NCI-H69 (cell line): ENCODE data around the gene FRMPD1.

Experiments used
- DNase-seq: peaks from one replicate; lab custom pipeline; 2025; lab: John Stamatoyannopoulos, UW

Gene FRMPD1

GRCh38 chr9:37635808-37636207, 14.9 kb upstream of the FRMPD1 start:
- DNase-seq, result no peak

DNA sequence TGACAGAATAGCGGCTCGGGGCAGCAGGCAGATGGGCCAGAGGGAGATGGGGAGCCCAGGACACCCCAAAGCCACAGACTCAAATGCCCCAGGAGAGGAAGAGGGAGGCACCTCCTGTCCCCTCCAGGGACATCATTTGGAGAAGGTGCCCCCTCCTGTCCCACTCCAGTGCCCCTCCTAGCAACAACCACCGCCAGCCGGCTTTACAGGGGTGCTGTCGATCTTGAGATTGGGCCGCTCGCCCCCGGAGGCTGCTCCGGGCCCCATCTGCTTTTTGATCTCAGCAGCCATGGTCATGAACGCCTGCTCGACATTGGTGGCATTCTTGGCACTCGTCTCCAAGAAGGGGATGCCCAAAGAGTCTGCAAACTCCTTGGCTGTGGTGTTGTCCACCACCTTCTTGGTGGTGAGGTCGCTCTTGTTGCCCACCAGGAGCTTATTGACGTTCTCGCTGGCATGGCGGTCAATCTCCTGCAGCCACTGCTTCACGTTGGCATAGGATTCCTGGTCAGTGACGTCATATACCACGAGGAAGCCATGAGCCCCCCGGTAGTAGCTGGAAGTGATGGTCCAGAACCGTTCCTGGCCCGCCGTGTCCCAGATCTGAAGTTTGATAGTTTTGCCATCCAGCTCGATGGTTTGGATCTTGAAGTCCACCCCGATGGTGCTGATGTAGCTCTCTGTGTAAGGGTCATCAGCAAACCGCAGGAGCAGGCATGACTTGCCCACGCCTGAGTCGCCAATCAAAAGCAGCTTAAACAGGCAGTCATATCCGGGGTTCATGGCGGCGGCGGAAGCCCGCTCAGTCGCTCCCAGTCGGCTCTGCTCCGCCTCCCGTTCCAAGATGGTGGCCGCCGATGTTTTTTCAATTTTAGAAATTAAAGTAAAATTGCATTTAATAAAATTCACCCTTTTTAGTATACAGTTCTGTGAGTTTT, 14.0 kb upstream of the FRMPD1 start:
- no peak for DNase-seq

GRCh38 chr9:37639109-37639762, 11.5 kb upstream of the FRMPD1 start:
- DNase-seq, result peak; percentile 54

DNA sequence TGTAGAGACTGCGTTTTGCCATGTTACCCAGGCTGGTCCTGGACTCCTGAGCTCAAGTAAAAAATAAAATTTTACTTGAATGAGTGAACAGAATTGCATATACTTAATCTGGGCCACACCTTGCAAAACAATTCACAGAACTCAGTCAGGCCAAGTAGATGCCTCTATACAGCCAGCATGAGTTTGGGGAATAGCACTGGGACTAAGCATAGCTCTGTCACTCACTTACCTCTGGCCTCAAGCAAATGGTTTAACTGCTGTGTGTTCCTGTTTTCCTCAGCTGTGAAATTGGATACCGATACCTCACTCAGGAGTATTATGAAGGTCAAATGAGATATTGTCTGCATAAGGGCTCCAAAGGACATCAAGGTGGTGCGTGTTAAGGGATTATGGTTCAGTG, 10.9 kb upstream of the FRMPD1 start:
- peak; percentile 78 for DNase-seq

DNA sequence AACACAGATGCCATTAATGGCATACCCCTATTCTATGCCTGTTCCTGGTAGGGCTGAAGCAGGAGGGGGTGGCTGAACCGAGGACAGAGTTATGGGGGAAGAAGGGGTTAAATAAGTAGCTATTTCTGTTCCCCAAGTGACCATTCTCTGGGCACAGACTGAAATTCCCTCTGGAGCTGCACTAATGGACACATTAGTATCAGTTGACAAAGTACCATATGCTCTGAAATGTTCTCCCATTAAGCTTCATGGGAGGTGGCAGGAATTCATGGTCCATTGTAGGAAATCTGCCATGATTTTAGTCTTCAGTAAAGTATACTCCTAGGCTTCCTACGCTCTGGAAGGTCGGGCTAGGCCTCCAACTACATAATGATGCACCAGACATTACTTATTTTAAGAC, 10.5 kb upstream of the FRMPD1 start:
- peak; percentile 92 for DNase-seq

DNA sequence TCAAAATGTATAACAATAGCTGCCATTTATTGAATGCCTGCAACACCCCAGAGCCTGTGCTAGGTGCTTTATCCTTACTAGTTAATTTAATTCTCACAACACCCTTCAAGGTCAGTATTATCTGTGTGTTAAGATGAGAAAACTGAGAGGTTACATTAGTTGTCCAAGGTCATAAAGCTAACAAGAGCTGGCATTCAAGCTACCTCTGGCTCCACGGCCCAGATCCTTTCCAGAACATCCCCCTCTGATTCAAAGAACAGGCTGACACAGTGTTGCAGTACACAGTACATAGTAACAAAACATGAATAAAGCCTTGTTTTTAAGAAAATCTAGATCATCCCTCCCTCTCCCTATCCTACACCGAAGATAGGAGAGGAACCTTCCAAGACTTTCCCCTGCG, 9.4 kb upstream of the FRMPD1 start:
- DNase-seq, result no peak

DNA sequence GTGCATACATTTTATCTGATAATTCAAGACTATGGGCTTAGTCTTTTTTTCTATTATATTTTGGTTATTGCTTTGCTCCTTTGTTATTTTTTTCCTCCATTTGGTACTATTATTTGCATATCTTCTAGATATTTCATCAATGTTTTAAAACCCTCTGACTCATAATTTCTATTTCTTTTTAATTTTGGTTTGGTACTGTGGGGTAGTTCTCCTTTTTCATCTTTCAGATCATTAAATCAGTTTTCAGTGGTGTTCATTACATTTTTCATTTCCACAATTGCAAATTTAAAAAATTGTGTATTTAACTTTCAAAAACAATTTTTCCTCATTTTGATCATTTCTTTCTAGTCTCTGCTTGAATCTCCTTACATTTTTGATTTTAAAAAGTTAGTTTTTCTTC, 7.5 kb upstream of the FRMPD1 start:
- no peak for DNase-seq

DNA sequence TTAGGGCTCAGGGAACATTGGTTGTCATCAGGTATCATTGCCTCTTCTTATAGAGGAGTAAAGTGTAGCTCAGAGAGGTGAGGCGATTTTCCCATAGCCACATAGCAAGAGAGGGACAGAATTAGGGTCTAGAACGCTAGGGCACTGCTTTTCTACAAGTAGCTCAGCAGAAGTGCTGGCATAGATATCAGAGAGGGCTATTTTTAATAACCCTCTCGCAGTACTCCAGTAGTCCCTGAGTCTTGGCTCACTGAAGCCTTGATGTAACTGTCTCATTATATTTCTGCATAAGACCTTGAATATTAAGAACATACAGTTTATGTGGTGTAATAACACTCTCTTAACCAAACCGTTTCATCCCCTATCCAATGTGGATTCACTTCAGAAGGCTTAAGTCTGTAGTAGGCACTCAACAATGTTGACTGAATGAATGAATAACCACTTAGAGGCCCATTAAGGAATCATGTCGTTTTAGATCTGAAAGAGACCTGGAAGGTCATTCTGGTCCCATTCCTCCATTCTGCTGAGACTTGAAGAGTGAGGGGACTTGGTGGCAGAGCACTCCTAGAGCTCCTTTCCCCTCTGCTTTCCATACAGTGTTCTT, 4.7 kb upstream of the FRMPD1 start:
- no peak for DNase-seq

- no peak for DNase-seq
Measured at GRCh38 chr9:37650299-37650872, 368 bp upstream of the FRMPD1 start.

GRCh38 chr9:37652261-37652660, 1.5 kb downstream of the FRMPD1 start:
- no peak for DNase-seq

DNA sequence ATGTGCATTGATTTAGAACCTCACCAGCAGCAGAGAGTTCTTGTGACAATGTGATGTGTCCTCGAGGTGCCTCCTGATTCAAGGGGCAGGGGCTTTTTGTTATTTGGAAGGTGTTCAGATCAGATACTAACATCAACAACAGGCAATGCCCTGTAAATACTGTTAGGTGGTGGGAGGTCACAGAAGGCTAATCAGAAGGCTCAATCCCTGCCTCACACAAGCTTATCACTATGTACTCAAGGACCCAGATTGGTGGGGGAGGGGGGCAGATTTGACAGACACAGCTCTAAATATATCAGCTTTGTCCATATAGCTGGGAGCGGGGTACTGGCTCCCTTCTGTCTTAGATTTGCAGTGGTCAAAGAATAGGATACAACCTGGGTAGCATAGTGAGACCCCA, 2.6 kb downstream of the FRMPD1 start:
- no peak for DNase-seq

DNA sequence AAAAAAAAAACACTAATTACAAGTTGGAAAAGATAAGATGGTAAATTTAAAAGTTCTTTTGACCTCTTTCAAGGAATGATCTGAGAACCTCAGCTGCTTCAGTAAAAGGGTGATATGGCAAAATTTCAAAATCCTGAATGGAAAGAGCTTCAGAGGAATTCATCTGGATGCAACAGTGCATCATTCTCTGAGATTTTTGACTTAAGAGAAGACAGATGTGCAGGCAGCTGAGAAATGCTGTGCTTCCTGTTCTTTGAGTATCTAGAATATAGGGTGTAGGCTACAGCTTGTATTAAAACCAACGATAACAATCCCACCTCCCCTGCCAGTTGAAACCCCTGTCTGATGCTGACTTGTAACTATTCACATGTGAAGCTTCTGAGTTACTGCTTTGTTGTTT, 6.2 kb downstream of the FRMPD1 start:
- no peak for DNase-seq

DNA sequence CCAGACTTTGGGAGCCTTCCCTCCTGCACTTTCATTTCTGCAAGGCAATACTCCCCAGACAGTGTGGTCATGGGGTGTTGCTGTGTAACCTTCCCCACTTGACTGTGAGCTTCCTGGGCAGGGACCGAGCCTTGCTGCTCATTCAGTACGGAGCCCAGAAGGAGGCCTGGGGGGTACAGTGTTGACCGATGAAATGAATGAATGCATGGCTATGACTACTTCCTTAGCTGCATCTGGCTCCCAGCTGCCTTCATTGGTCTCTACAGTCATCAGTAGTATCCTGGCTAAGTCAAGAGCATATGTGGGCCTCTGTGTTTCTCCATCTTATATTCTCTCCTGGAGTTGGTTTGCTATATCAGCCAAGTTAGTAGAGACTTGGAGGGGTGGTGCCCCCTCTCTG, 9.9 kb downstream of the FRMPD1 start:
- no peak for DNase-seq

DNA sequence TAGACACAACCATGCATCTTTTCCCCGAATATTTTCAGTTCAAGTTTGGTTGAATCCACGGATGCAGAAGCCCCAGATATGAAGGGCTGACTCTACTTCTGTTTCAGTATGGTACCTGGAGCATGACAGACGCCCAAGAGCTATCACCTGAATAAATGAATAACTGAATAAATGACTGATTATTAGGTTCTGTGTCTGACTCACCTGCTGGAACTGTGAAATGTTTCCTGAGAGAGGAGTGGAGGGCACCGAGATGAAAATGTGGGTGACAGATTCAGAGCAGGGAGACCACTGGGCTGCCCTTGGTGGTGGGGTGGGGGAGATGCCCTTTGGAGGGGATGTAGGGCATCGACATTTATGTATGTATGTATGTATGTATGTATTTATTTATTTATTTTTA, 13.2 kb downstream of the FRMPD1 start:
- DNase-seq, result no peak

DNA sequence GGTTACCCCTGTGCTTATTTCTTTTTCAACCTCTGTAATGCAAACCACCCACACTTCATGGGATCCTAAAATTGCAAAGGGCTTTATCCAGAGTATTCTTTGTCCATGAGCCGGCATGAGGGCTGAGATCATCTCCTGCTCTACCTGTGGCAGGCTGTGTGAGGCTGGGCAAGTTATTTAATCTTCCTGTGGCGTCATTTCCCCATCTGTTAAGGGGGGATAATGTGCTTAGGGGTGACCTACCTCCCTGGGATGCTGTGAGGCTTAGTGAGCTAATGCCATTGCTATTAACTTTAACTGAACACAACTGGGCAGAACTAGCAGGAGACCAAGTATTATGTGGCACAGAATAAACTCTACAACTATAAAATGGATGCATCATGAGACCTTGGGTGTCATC, 17.0 kb downstream of the FRMPD1 start:
- DNase-seq, result peak; percentile 40

DNA sequence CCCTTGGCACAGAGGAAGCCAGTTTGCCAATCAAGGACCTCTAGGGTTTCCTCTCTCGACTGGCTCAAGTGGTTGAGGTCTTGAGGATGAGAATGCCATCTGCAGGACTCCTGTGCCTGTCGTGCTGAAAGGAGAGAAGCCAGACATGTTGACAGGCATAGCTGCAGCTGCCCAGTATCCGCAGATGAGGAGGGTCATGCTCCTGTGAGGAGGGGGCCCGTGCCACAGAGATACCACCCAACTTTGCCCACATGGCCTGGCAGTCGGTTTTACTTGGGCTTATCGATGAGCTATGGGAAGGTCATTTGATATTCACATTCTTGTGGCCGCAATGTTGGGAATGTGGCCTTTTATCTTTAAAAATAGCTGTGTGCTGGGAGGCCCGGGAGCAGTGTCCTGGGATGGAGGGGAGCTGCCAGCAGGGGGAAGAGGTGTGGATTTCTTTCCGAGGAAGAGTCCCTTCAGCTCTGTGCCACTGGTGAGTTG, 17.4 kb downstream of the FRMPD1 start:
- DNase-seq, result peak; percentile 40

DNA sequence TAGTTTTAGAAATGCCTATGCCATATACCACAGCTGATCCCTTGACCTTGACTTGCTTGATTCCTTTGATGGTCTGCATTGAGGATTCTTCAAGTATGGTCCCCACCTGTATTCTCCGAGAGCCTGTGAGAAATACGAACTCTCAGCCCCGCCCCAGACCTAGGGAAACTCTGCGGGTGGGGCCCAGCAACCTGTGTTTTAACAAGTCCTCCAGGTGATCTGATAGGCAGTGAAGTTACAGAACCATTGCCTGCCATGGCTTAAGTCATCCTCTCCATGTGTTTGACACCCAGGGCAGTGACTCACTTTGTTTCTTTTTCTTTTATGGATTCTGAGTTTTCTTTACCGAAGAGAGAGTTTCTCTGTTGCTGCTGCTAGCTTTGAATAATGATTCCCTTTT, 18.5 kb downstream of the FRMPD1 start:
- peak; percentile 20 for DNase-seq

DNA sequence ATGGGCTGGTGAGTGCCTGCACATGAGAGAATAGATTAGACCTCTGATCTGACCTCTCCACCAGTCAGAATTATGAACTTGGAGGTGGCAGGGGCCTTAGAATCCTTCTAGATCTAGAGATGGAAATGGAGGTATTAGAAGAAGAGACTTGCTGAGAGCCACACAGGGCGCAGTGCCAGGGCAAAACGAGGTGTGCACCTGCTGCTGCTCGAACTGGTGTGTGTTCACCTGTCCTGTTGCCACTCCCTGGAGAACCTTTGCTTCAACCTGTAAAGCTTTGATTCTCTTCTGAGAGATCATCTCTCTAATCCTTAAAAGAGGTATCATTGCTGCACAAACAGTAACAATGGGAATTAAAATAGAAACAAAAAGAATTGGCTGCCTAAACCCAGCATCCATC, 24.9 kb downstream of the FRMPD1 start:
- DNase-seq, result peak; percentile 78

DNA sequence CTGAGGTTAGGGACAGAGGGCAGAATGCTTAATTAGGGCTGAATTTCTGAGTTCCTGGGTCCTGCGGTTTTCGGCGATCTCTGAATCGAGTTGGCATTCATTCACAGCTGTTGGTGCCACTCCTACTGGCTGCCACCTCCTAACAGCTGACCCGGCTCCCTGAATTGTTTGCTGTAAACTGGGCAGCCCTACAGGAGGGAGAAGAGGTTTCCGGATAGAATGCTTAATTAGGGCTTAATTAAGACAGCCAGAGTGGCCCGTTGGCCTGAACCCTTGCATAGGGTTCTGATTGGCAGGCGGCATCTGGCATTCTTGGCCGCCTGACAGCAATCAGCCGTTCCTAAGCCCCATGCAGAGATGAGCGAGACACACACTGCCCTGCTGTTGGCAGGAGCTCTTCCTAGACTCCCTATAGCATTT, 25.7 kb downstream of the FRMPD1 start:
- DNase-seq, result peak; percentile 99

DNA sequence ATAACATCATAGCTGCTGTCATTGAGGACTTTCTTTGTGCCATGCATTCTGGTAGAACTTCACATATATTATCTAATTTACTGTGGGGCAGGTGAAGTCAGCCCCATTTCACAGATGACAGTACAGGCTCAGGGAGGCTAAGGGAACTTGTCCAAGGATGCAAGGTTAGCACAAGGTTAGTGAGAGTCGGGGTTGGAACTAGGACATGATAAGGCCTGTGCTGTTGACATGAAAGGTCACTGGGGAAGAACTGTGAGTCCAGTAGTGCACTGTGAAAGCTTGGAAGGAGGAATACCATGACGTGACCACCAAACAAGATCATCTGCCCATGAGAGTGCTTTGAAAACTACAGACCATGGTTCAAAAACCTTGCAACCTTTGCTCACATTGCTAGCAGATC, 26.7 kb downstream of the FRMPD1 start:
- DNase-seq, result no peak

DNA sequence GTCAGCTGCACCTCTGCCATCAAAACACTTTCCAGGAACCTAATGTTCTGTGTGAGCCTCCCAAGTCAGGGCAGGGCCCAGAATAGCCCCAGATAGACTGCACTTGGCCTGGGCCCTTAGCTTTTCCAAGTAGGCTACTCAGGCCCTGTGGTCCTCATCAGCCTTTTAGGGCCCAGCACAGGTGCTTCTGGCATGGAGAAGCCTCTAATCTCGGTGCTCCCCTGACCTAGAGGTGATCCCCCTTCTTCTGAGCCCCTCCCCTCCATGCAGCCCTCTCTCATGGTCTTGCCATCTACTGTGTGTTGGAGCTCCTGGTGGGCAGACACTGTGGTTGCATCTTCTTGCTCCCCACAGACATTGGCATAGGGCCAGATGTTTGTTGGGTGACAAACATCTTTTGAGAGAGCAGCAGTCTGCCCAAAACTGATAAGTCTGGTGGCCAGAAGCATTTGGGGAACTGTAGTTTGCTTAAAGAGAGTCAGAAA, 28.1 kb downstream of the FRMPD1 start:
- DNase-seq, result peak; percentile 39

GRCh38 chr9:37679649-37680402, 29.1 kb downstream of the FRMPD1 start:
- DNase-seq, result no peak
